HepG2 (cell line): ENCODE data around the gene MUL1. TPM values are rescaled to one million over a fixed set of nuclear protein-coding genes. Genes with fewer than 3 reads are reported as not detected.

ENCODE experiments used
- ATAC-seq: fragments of 200-7000 bp; cut with Tn5 transposase; 3 replicates; pipeline ENCODE4 v1.9.1; 2020; ENCODE audit warnings: mild to moderate bottlenecking, moderate library complexity
- BruUV-seq: library from RNA; stranded (reverse); fragments of 400-500 nt; replicated peaks from 2 replicates; lab custom pipeline; 2021; lab: Mats Ljungman, UMichigan
- CTCF ChIA-PET: fragments of 300-600 bp; formaldehyde crosslinking; extraction: SDS; loops from one replicate; lab custom pipeline; 2021; ENCODE audit warnings: low total read pairs, inconsistent platforms, low intra/inter-chr PET ratio; lab: Yijun Ruan, JAX
- POLR2A ChIA-PET: fragments of 350-600 bp; sonication (Branson Sonifier 250); formaldehyde crosslinking; loops from one replicate; lab custom pipeline; 2020; ENCODE audit warnings: antibody characterized with exemption, inconsistent platforms; lab: Yijun Ruan, JAX
- DNase-seq: peaks from one replicate; pipeline ENCODE4 v3.0.0-alpha.2; 2015; ENCODE audit warnings: low spot score
- FAIRE-seq: peaks from 3 replicates; lab custom pipeline; 2011; peaks lifted over from hg19 to GRCh38; lab: Jason Lieb, UNC
- H2AFZ ChIP-seq: one replicate; pipeline ENCODE4 v1.6.1; 2011; ENCODE audit warnings: low read length, inconsistent platforms
- H3K27ac ChIP-seq: fragments of 300-600 bp; 3 replicates; pipeline ENCODE4 v1.8.0; 2011; ENCODE audit warnings: mixed run types, mild to moderate bottlenecking, mixed read lengths, low read length, inconsistent platforms; ENCODE audit not compliant: insufficient read depth; ENCODE audit errors: extremely low read length
- H3K27me3 ChIP-seq, 2 experiments: fragments of 200-600 bp in 1 of 2; 2 replicates in 1 of 2; 3 replicates in 1 of 2; pipeline versions ENCODE4 v1.6.0 to v1.8.0; 2011; ENCODE audit warnings: low read length in 2 of 2, mild to moderate bottlenecking in 2 of 2, moderate library complexity in 2 of 2, inconsistent platforms in 1 of 2; ENCODE audit not compliant: insufficient read depth in 2 of 2, control insufficient read depth in 1 of 2
- H3K36me3 ChIP-seq, 2 experiments: fragments of 200-600 bp in 1 of 2; replicated peaks in 1 of 2; 2 replicates in 1 of 2; 3 replicates in 1 of 2; pipeline versions ENCODE4 v1.5.1 to v1.8.0; 2011; ENCODE audit warnings: low read length in 2 of 2, inconsistent platforms in 1 of 2; ENCODE audit not compliant: insufficient read depth in 2 of 2, control insufficient read depth in 1 of 2
- H3K4me1 ChIP-seq: 2 replicates; pipeline ENCODE4 v1.5.1; 2012; ENCODE audit warnings: low read length, inconsistent platforms; ENCODE audit not compliant: insufficient read depth
- H3K4me2 ChIP-seq: 2 replicates; pipeline ENCODE4 v1.6.0; 2011; ENCODE audit warnings: low read depth, low read length, inconsistent platforms
- H3K4me3 ChIP-seq, 3 experiments: fragments of 200-600 bp in 1 of 3; sonication (generic), shearing (Covaris generic) in 1 of 3; replicated peaks in 1 of 3; 2 replicates each; pipeline ENCODE4 v1.5.1; 2011 to 2016; ENCODE audit warnings: low read length in 3 of 3, inconsistent platforms in 2 of 3, low read depth in 2 of 3, mild to moderate bottlenecking in 2 of 3, control low read depth in 1 of 3, mixed read lengths in 1 of 3; ENCODE audit not compliant: insufficient read depth in 1 of 3
- H3K79me2 ChIP-seq: one replicate; pipeline ENCODE4 v1.6.1; 2011; ENCODE audit warnings: low read length, inconsistent platforms; ENCODE audit not compliant: insufficient read depth
- H3K9ac ChIP-seq: 2 replicates; pipeline ENCODE4 v1.6.0; 2011; ENCODE audit warnings: mild to moderate bottlenecking, low read depth, low read length, inconsistent platforms; ENCODE audit not compliant: insufficient read depth
- H3K9me3 ChIP-seq: 2 replicates; pipeline ENCODE4 v1.5.1; 2012; ENCODE audit warnings: mild to moderate bottlenecking, low read length
- H4K20me1 ChIP-seq: 2 replicates; pipeline ENCODE4 v1.6.0; 2011; ENCODE audit warnings: inconsistent platforms, mild to moderate bottlenecking, low read length, moderate library complexity; ENCODE audit not compliant: insufficient read depth
- NCOA2 ChIP-seq: sonication (generic); formaldehyde crosslinking; IDR thresholded peaks from 2 replicates; pipeline ENCODE4 v1.8.0; 2022; ENCODE audit warnings: inconsistent platforms
- RARG ChIP-seq: sonication (generic); formaldehyde crosslinking; IDR thresholded peaks from 2 replicates; pipeline ENCODE4 v1.4.0; 2020; ENCODE audit warnings: low read depth, mild to moderate bottlenecking, missing genetic modification reagents
- XBP1 ChIP-seq: sonication (generic); formaldehyde crosslinking; IDR thresholded peaks from 2 replicates; pipeline ENCODE4 v1.5.0; 2020; ENCODE audit warnings: missing genetic modification reagents
- ZNF558 ChIP-seq: sonication (generic); formaldehyde crosslinking; IDR thresholded peaks from 2 replicates; pipeline ENCODE4 v1.9.0; 2022; ENCODE audit warnings: mild to moderate bottlenecking, missing genetic modification reagents, borderline replicate concordance
- ZNF768 ChIP-seq: sonication (generic); formaldehyde crosslinking; IDR thresholded peaks from 2 replicates; pipeline ENCODE4 v1.4.0; 2020; ENCODE audit warnings: missing genetic modification reagents
- WGBS: methylation state at CpG from one replicate; pipeline ENCODE4 v1.1.6; 2017; ENCODE audit warnings: low lambda C conversion rate; 5-methylcytosine and 5-hydroxymethylcytosine counted together
- in situ Hi-C: cut with HindIII; loops from 2 replicates; pipeline ENCODE4 v1.10.0; 2017; ENCODE audit warnings: low pct_unique_long_range_greater_than_20kb; ENCODE audit not compliant: extremely low pct_ligation_motif_present
- intact Hi-C: fragments of 100-400 bp; cut with micrococcal nuclease; formaldehyde crosslinking; loops from one replicate; pipeline ENCODE4 v1.10.0; 2022; ENCODE audit not compliant: unreplicated experiment
- polyA plus RNA-seq, 8 experiments: library from polyadenylated mRNA; depleted of rRNA in 3 of 8; stranded (reverse) in 7 of 8; unstranded in 1 of 8; fragments of >200 nt; fragmentation: Illumina TruSeq in 4 of 8; extraction: Trizol in 4 of 8; gene quantifications; 2 replicates each; pipeline versions ENCODE4 v1.2.1 to v1.2.3, GENCODE V29; 2011 to 2016; ENCODE audit warnings: low read depth in 4 of 8, missing spikeins in 1 of 8, mixed read lengths in 1 of 8; ENCODE audit not compliant: insufficient read depth in 1 of 8
- total RNA-seq, 5 experiments: library from RNA; depleted of rRNA; stranded (reverse); fragments of >200 nt; fragmentation: Illumina TruSeq; extraction: Trizol; gene quantifications; 2 replicates each; pipeline ENCODE4 v1.2.3, GENCODE V29; 2016; ENCODE audit warnings: low read depth in 1 of 5
- TF ChIP-seq, protein P1 (sequence below): sonication (generic); formaldehyde crosslinking; IDR thresholded peaks from 2 replicates; pipeline ENCODE4 v1.8.0; 2022; ENCODE audit warnings: missing genetic modification reagents, mild to moderate bottlenecking, borderline replicate concordance
- TF ChIP-seq, protein P2 (sequence below): sonication (generic); formaldehyde crosslinking; IDR thresholded peaks from 2 replicates; pipeline ENCODE4 v1.8.1; 2023; ENCODE audit warnings: mild to moderate bottlenecking, missing genetic modification reagents
- TF ChIP-seq, protein P3 (sequence below): sonication (generic); formaldehyde crosslinking; IDR thresholded peaks from 2 replicates; pipeline ENCODE4 v1.4.0; 2020; ENCODE audit warnings: missing genetic modification reagents

Gene MUL1
- total and polyA plus RNA-seq, 2 of the 13 experiments (the other 11 are each of a cell fraction or from before 2014, with no cell fraction given) = 21.5 to 26.5 TPM

DNA sequence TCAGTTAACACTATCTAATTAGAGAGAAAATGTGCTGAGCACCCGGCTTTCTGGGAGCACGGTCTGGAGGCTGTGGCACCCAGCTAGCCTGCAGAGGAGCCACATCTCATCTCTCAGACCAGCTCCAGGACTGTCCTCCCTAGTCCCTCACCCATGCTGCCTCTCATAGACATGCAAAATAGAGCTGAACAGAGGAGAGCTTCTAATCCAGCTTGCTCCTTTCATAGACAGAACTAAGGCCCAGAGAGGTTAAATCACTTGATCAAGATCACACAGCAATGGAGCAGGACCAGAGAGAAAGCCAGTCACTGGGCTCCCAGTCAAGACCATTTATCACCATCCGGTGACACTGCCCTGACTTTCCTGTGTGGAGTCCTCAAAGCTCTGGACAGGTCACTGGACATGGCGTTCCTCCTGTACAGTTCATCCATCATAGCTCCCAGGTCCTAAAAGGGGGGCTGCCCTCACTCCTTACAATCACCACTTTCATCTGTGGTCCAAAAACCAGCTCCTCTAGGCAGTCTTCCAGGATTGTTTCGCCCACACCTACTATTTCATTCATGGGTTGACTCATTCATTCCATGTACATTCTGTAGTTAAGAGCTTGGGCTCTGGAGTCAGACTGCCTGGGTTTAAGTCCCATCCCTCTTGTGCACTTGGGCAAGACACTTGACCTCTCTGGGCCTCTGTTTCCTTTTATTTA, 13.2 kb downstream of the MUL1 start:
- H3K4me2 ChIP-seq = no peak overlapping the region
- CTCF ChIA-PET = interaction anchor here (0.7 to 5.6 kb wide), 8 partner anchors 10 to 282 kb away, joined by 3 to 73 read pairs (median 10); no protein-coding TSS in a partner anchor
- H2AFZ ChIP-seq = no peak overlapping the region
- peaks cover 2 to 10% of the 10 kb centered on the region in 2 experiments; a peak in 3 of 5 replicates for H3K36me3 ChIP-seq
- in situ Hi-C loops = loop anchor here (5.0 to 10.0 kb wide), 3 partner anchors 60 to 272 kb away; no protein-coding TSS in a partner anchor
- no peaks in the 10 kb centered on the region for H3K79me2 ChIP-seq
- TF ChIP-seq RARG = no peak
- TF ChIP-seq ZNF768 (CRISPR knock-in tag) = peak; percentile 81; the same call in 1 of the 2 replicates
- TF ChIP-seq, protein P1, sequence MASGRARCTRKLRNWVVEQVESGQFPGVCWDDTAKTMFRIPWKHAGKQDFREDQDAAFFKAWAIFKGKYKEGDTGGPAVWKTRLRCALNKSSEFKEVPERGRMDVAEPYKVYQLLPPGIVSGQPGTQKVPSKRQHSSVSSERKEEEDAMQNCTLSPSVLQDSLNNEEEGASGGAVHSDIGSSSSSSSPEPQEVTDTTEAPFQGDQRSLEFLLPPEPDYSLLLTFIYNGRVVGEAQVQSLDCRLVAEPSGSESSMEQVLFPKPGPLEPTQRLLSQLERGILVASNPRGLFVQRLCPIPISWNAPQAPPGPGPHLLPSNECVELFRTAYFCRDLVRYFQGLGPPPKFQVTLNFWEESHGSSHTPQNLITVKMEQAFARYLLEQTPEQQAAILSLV (CRISPR knock-in tag) = no peak
- TF ChIP-seq ZNF558 = no peak
- TF ChIP-seq, protein P2, sequence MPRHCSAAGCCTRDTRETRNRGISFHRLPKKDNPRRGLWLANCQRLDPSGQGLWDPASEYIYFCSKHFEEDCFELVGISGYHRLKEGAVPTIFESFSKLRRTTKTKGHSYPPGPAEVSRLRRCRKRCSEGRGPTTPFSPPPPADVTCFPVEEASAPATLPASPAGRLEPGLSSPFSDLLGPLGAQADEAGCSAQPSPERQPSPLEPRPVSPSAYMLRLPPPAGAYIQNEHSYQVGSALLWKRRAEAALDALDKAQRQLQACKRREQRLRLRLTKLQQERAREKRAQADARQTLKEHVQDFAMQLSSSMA (CRISPR knock-in tag) = no peak
- no peak for TF ChIP-seq XBP1 (CRISPR knock-in tag)
- no peak for TF ChIP-seq NCOA2 (CRISPR knock-in tag)
- TF ChIP-seq, protein P3, sequence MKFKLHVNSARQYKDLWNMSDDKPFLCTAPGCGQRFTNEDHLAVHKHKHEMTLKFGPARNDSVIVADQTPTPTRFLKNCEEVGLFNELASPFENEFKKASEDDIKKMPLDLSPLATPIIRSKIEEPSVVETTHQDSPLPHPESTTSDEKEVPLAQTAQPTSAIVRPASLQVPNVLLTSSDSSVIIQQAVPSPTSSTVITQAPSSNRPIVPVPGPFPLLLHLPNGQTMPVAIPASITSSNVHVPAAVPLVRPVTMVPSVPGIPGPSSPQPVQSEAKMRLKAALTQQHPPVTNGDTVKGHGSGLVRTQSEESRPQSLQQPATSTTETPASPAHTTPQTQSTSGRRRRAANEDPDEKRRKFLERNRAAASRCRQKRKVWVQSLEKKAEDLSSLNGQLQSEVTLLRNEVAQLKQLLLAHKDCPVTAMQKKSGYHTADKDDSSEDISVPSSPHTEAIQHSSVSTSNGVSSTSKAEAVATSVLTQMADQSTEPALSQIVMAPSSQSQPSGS (CRISPR knock-in tag) = no peak
- TF ChIP-seq, all 625 proteins: peak for 1
- no peak overlapping the region for H3K9ac ChIP-seq
- H3K27ac ChIP-seq = no peak overlapping the region
- H3K4me1 ChIP-seq = peaks cover 54% of the 10 kb centered on the region
- H3K4me3 ChIP-seq = no peak overlapping the region
- H4K20me1 ChIP-seq = no peaks in the 10 kb centered on the region
- no peaks in the 10 kb centered on the region for H3K9me3 ChIP-seq
- 34% methylated on average over 4 of the region's 5 CpGs for WGBS
- POLR2A ChIA-PET = interaction anchor here (0.9 kb wide), 1 partner anchor 13 kb away, joined by 3 read pairs; no protein-coding TSS in a partner anchor
- no TSS peak for BruUV-seq
- intact Hi-C loops = loop anchor here (5.0 kb wide), 2 partner anchors 132 to 577 kb away; no protein-coding TSS in a partner anchor
- ATAC-seq (peak; percentile 9; the same call in 1 of the 3 replicates), DNase-seq (no peak), FAIRE-seq (no peak)
- H3K27me3 ChIP-seq = peaks cover 0 to 10% of the 10 kb centered on the region in 2 experiments; a peak in 4 of 5 replicates
